GM19239 (cell line): ENCODE measurements around the gene PITX1.
"Not testable (repeated sequence)": the region's sequence is repeated elsewhere in the genome, so short reads cannot be mapped to it uniquely, and the experiment has no call there.

Experiments used
- DNase-seq: peaks from one replicate; pipeline ENCODE4 v3.0.0; 2011; ENCODE audit warnings: low spot score; ENCODE audit not compliant: insufficient read length
- FAIRE-seq: peaks from 2 replicates; lab custom pipeline; 2011; peaks lifted over from hg19 to GRCh38; lab: Jason Lieb, UNC

The PITX1 gene

GRCh38 chr5:135013947-135014570, 20.0 kb downstream of the PITX1 start:
- no peak for FAIRE-seq
- DNase-seq: no peak

GRCh38 chr5:135013445-135013844, 20.6 kb downstream of the PITX1 start:
- DNase-seq: no peak
- no peak for FAIRE-seq

GRCh38 chr5:135012951-135013391, 21.1 kb downstream of the PITX1 start:
- FAIRE-seq (no peak), DNase-seq (no peak)

GRCh38 chr5:135012033-135012588, 21.9 kb downstream of the PITX1 start:
- FAIRE-seq (no peak), DNase-seq (no peak)

- no peak for DNase-seq
- FAIRE-seq: no peak
Observed at GRCh38 chr5:135011355-135012032, 22.5 kb downstream of the PITX1 start.

GRCh38 chr5:135010502-135011354, 23.3 kb downstream of the PITX1 start:
- DNase-seq (no peak), FAIRE-seq (no peak)

- no peak for FAIRE-seq
- DNase-seq: no peak
Observed at GRCh38 chr5:135009736-135010501, 24.1 kb downstream of the PITX1 start.

- no peak for DNase-seq
- no peak for FAIRE-seq
Observed at GRCh38 chr5:135008981-135009735, 24.9 kb downstream of the PITX1 start.

- no peak for FAIRE-seq
- no peak for DNase-seq
Observed at GRCh38 chr5:135008556-135008955, 25.5 kb downstream of the PITX1 start.

- DNase-seq: no peak
- no peak for FAIRE-seq
Observed at GRCh38 chr5:135007749-135008363, 26.2 kb downstream of the PITX1 start.

GRCh38 chr5:135007305-135007704, 26.7 kb downstream of the PITX1 start:
- FAIRE-seq: no peak

GRCh38 chr5:135005076-135005475, 29.0 kb downstream of the PITX1 start:
- FAIRE-seq: no peak
- no peak for DNase-seq

More at GRCh38 chr5:135007305-135007704, 26.7 kb downstream of the PITX1 start:
- DNase-seq: no peak

- FAIRE-seq: no peak
- DNase-seq: no peak
Observed at GRCh38 chr5:135004376-135004775, 29.7 kb downstream of the PITX1 start.

- not testable (repeated sequence) for FAIRE-seq, DNase-seq
Observed at GRCh38 chr5:134998068-134998467, 36.0 kb downstream of the PITX1 start.

- no peak for DNase-seq
- no peak for FAIRE-seq
Observed at GRCh38 chr5:134997015-134997414, 37.0 kb downstream of the PITX1 start.

GRCh38 chr5:134995850-134996402, 38.1 kb downstream of the PITX1 start:
- no peak for DNase-seq
- FAIRE-seq: no peak

GRCh38 chr5:134994560-134995156, 39.4 kb downstream of the PITX1 start:
- FAIRE-seq (no peak), DNase-seq (no peak)

GRCh38 chr5:134993161-134993560, 40.9 kb downstream of the PITX1 start:
- FAIRE-seq: no peak
- no peak for DNase-seq
